Measurements from ENCODE around the gene NCOA1.
"Not testable (repeated sequence)": the region's sequence is repeated elsewhere in the genome, so short reads cannot be mapped to it uniquely, and the experiment has no call there.

NCOA1 gene

GRCh38 chr2:24644032-24644431, 153.0 kb downstream of the NCOA1 start:
- no peak for DNase-seq

- no peak for DNase-seq
Measured at GRCh38 chr2:24650997-24651642, 160.1 kb downstream of the NCOA1 start.

- DNase-seq, result no peak
Measured at GRCh38 chr2:24651643-24652003, 160.6 kb downstream of the NCOA1 start.

- peak; percentile 40 to 57 for DNase-seq
Measured at GRCh38 chr2:24652265-24653182, 161.5 kb downstream of the NCOA1 start.

- no peak for DNase-seq
Measured at GRCh38 chr2:24657818-24658217, 166.8 kb downstream of the NCOA1 start.

GRCh38 chr2:24658531-24659202, 167.6 kb downstream of the NCOA1 start:
- DNase-seq, result no peak

GRCh38 chr2:24659862-24660261, 168.8 kb downstream of the NCOA1 start:
- no peak for DNase-seq

- no peak for DNase-seq
Measured at GRCh38 chr2:24667542-24667941, 176.5 kb downstream of the NCOA1 start.

GRCh38 chr2:24671230-24671629, 180.2 kb downstream of the NCOA1 start:
- no peak for DNase-seq

- DNase-seq, result no peak
Measured at GRCh38 chr2:24672589-24672988, 181.5 kb downstream of the NCOA1 start.

- no peak for DNase-seq
Measured at GRCh38 chr2:24675338-24675737, 184.3 kb downstream of the NCOA1 start.

- DNase-seq, result no peak
Measured at GRCh38 chr2:24676493-24676892, 185.4 kb downstream of the NCOA1 start.

- not testable (repeated sequence) for DNase-seq
Measured at GRCh38 chr2:24678066-24678465, 187.0 kb downstream of the NCOA1 start.

- no peak for DNase-seq
Measured at GRCh38 chr2:24680196-24680595, 189.1 kb downstream of the NCOA1 start.

- DNase-seq, result no peak
Measured at GRCh38 chr2:24682304-24682703, 191.2 kb downstream of the NCOA1 start.

- DNase-seq, result no peak
Measured at GRCh38 chr2:24683408-24683807, 192.4 kb downstream of the NCOA1 start.

GRCh38 chr2:24690524-24690923, 199.5 kb downstream of the NCOA1 start:
- DNase-seq, result no peak

- no peak for DNase-seq
Measured at GRCh38 chr2:24691806-24692205, 200.8 kb downstream of the NCOA1 start.

- no peak for DNase-seq
Measured at GRCh38 chr2:24697792-24698191, 206.7 kb downstream of the NCOA1 start.

- no peak for DNase-seq
Measured at GRCh38 chr2:24702800-24703199, 211.7 kb downstream of the NCOA1 start.

GRCh38 chr2:24704692-24705091, 213.6 kb downstream of the NCOA1 start:
- no peak for DNase-seq

GRCh38 chr2:24707143-24707542, 216.1 kb downstream of the NCOA1 start:
- no peak for DNase-seq

- no peak for DNase-seq
Measured at GRCh38 chr2:24708537-24709152, 217.6 kb downstream of the NCOA1 start.

Measured in AML-193 (cell line).